H9 (cell line): ENCODE data around the gene PCDHA12. TPM values are rescaled to one million over a fixed set of nuclear protein-coding genes. Genes with fewer than 3 reads are reported as not detected.

ENCODE experiments used
- DNase-seq: peaks from one replicate; pipeline ENCODE4 v3.0.0-alpha.2; 2017
- H2AFZ ChIP-seq: one replicate; pipeline ENCODE4 v1.6.1; 2013; ENCODE audit warnings: mild to moderate bottlenecking, low read length, control low read depth, moderate library complexity
- H2AK5ac ChIP-seq: 2 replicates; pipeline ENCODE4 v1.6.1; 2013; ENCODE audit warnings: low read length, control low read depth, mixed read lengths; ENCODE audit not compliant: insufficient read length
- H2BK120ac ChIP-seq: one replicate; pipeline ENCODE4 v1.6.1; 2013; ENCODE audit warnings: low read depth, mild to moderate bottlenecking, low read length, control low read depth, inconsistent platforms; ENCODE audit not compliant: poor library complexity, severe bottlenecking
- H2BK12ac ChIP-seq: 2 replicates; pipeline ENCODE4 v1.6.1; 2013; ENCODE audit warnings: low read length, control low read depth, mixed read lengths, low read depth; ENCODE audit not compliant: insufficient read length
- H2BK15ac ChIP-seq: 2 replicates; pipeline ENCODE4 v1.6.1; 2013; ENCODE audit warnings: low read depth, low read length, control low read depth
- H2BK20ac ChIP-seq: one replicate; pipeline ENCODE4 v1.6.1; 2013; ENCODE audit warnings: low read depth, mild to moderate bottlenecking, low read length, control low read depth, inconsistent platforms; ENCODE audit not compliant: poor library complexity, severe bottlenecking
- H2BK5ac ChIP-seq: 2 replicates; pipeline ENCODE4 v1.6.1; 2013; ENCODE audit warnings: low read length, control low read depth, mixed read lengths; ENCODE audit not compliant: insufficient read length
- H3K14ac ChIP-seq: 2 replicates; pipeline ENCODE4 v1.6.1; 2013; ENCODE audit warnings: low read length, control low read depth; ENCODE audit not compliant: insufficient read depth
- H3K18ac ChIP-seq: 2 replicates; pipeline ENCODE4 v1.6.1; 2013; ENCODE audit warnings: low read depth, mild to moderate bottlenecking, mixed read lengths, low read length, control low read depth; ENCODE audit not compliant: insufficient read length
- H3K23ac ChIP-seq: 2 replicates; pipeline ENCODE4 v1.6.1; 2013; ENCODE audit warnings: low read length, control low read depth, mixed read lengths, low read depth; ENCODE audit not compliant: insufficient read length
- H3K23me2 ChIP-seq: 2 replicates; pipeline ENCODE4 v1.6.1; 2013; ENCODE audit warnings: low read depth, mild to moderate bottlenecking, mixed read lengths, low read length, control low read depth; ENCODE audit not compliant: insufficient read length, poor library complexity, severe bottlenecking
- H3K27ac ChIP-seq: 2 replicates; pipeline ENCODE4 v1.5.1; 2013; ENCODE audit warnings: low read length, control low read depth, mixed read lengths, low read depth; ENCODE audit not compliant: insufficient read length
- H3K27me3 ChIP-seq: 2 replicates; pipeline ENCODE4 v1.6.1; 2013; ENCODE audit warnings: low read length, control low read depth, inconsistent platforms; ENCODE audit not compliant: insufficient read depth
- H3K4ac ChIP-seq: 2 replicates; pipeline ENCODE4 v1.6.1; 2013; ENCODE audit warnings: low read depth, mild to moderate bottlenecking, control low read depth, inconsistent platforms, low read length, moderate library complexity
- H3K4me1 ChIP-seq: 2 replicates; pipeline ENCODE4 v1.6.1; 2013; ENCODE audit warnings: low read length, control low read depth, inconsistent platforms; ENCODE audit not compliant: insufficient read depth
- H3K4me2 ChIP-seq: 2 replicates; pipeline ENCODE4 v1.6.1; 2013; ENCODE audit warnings: low read length, control low read depth, mixed read lengths; ENCODE audit not compliant: insufficient read length, insufficient read depth
- H3K56ac ChIP-seq: 2 replicates; pipeline ENCODE4 v1.6.1; 2013; ENCODE audit warnings: low read depth, mild to moderate bottlenecking, mixed read lengths, low read length, control low read depth; ENCODE audit not compliant: insufficient read length
- H3K79me1 ChIP-seq: 2 replicates; pipeline ENCODE4 v1.6.1; 2013; ENCODE audit warnings: low read depth, mild to moderate bottlenecking, moderate library complexity, low read length, control low read depth, inconsistent platforms; ENCODE audit not compliant: insufficient read depth, poor library complexity, severe bottlenecking
- H3K79me2 ChIP-seq: 2 replicates; pipeline ENCODE4 v1.6.1; 2013; ENCODE audit warnings: low read length, control low read depth, inconsistent platforms; ENCODE audit not compliant: insufficient read depth
- H3K9ac ChIP-seq: 2 replicates; pipeline ENCODE4 v1.6.1; 2013; ENCODE audit warnings: low read length, control low read depth, mixed read lengths; ENCODE audit not compliant: insufficient read length; ENCODE audit errors: extremely low read depth
- H3K9me3 ChIP-seq: one replicate; pipeline ENCODE4 v1.6.1; 2013; ENCODE audit warnings: low read depth, low read length, inconsistent platforms; ENCODE audit not compliant: control insufficient read depth
- H3T11ph ChIP-seq: one replicate; pipeline ENCODE4 v1.6.1; 2013; ENCODE audit warnings: mild to moderate bottlenecking, low read length, control low read depth, inconsistent platforms
- H4K20me1 ChIP-seq: one replicate; pipeline ENCODE4 v1.6.1; 2013; ENCODE audit not compliant: control insufficient read depth, insufficient read length, insufficient read depth
- H4K5ac ChIP-seq: 2 replicates; pipeline ENCODE4 v1.6.1; 2013; ENCODE audit warnings: low read depth, mild to moderate bottlenecking, mixed read lengths, low read length, control low read depth; ENCODE audit not compliant: insufficient read length
- H4K8ac ChIP-seq: replicated peaks from 2 replicates; pipeline ENCODE4 v1.6.1; 2013; ENCODE audit warnings: low read length, control low read depth, mixed read lengths, low read depth; ENCODE audit not compliant: insufficient read length
- H4K91ac ChIP-seq: 2 replicates; pipeline ENCODE4 v1.6.1; 2013; ENCODE audit warnings: low read depth, mild to moderate bottlenecking, moderate library complexity, mixed read lengths, low read length, control low read depth; ENCODE audit not compliant: insufficient read length
- H3K27ac Mint-ChIP-seq, 3 experiments: 2 replicates in 2 of 3; 3 replicates in 1 of 3; pipeline ENCODE4 v1.8.0; 2020 to 2021; ENCODE audit warnings: mixed read lengths in 3 of 3, mild to moderate bottlenecking in 1 of 3, moderate library complexity in 1 of 3
- H3K27me3 Mint-ChIP-seq: 2 replicates; pipeline ENCODE4 v1.8.0; 2021; ENCODE audit warnings: low read depth, mild to moderate bottlenecking, moderate library complexity, mixed read lengths
- H3K36me3 Mint-ChIP-seq, 3 experiments: 2 replicates in 2 of 3; 3 replicates in 1 of 3; pipeline ENCODE4 v1.8.0; 2020 to 2021; ENCODE audit warnings: low read depth in 3 of 3, mixed read lengths in 3 of 3; ENCODE audit not compliant: insufficient read depth in 1 of 3
- H3K4me1 Mint-ChIP-seq, 2 experiments: 2 replicates each; pipeline ENCODE4 v1.8.0; 2020; ENCODE audit warnings: mixed read lengths in 2 of 2
- H3K4me3 Mint-ChIP-seq, 2 experiments: 2 replicates in 1 of 2; 3 replicates in 1 of 2; pipeline ENCODE4 v1.8.0; 2020 to 2021; ENCODE audit warnings: mild to moderate bottlenecking in 2 of 2, mixed read lengths in 2 of 2, moderate library complexity in 1 of 2
- H3K9me3 Mint-ChIP-seq, 2 experiments: 2 replicates in 1 of 2; 3 replicates in 1 of 2; pipeline ENCODE4 v1.8.0; 2020; ENCODE audit warnings: mild to moderate bottlenecking in 2 of 2, mixed read lengths in 2 of 2, moderate library complexity in 1 of 2
- WGBS: extraction: QIAGEN DNeasy Blood & Tissue Kit; methylation state at CpG from one replicate; pipeline ENCODE4 v1.1.7; 2013; ENCODE audit warnings: missing lambda C conversion rate, low lambda C conversion rate, mixed read lengths; ENCODE audit not compliant: insufficient read length; ENCODE audit errors: extremely low coverage; 5-methylcytosine and 5-hydroxymethylcytosine counted together
- total RNA-seq: library from RNA; stranded (reverse); gene quantifications from 2 replicates; pipeline ENCODE4 v1.2.1, GENCODE V29; 2021
- TF ChIP-seq, protein P1 (sequence below): fragments of 200-600 bp; sonication (generic); conservative IDR thresholded peaks from 3 replicates; pipeline ENCODE4 v1.8.0; 2021; ENCODE audit warnings: antibody characterized with exemption, mild to moderate bottlenecking

The PCDHA12 gene
- total RNA-seq, 1 experiment from 2014 or later, result 7.2 TPM

DNA sequence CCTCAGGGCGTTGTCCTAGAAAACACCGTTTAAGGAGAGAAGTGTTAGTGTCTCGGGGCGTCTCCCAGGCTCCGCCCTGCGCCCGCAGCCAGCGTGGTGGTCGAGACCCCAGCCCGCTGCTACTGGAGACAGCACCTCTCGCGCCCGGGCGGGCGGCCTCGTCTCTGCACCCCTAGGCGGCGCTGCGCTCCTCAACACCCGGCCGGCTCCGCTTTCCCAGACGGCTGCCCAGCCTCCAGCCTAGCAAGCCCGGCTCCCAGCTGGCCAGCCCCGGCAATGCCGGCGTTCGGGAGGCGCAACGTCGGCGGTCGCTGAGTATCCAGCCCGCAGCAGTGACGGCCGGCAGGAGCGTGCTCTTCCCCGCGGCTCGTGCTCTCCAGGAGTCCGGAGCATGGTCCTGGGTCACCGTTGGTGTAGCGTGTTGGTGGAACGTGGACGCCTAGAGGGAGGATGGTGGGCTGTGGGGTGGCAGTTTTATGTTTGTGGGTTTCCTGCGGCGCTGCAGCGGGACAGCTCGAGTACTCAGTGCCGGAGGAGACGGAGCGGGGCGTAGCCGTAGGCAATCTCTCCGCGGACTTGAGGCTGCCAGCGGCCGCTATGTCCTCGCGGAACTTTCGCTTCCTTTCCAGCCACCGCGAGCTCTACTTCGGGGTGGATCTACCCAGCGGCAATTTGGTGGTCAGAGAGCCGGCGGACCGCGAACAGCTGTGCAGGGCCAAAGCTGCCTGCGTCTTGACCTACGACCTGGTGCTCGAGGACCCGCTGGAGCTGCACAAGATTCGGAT is 51.5 kb downstream of the PCDHA12 start:
- peak; percentile 95 for DNase-seq
- Mint-ChIP-seq H3K4me1 (peaks cover 24 to 30% of the 10 kb centered on the region in 2 experiments), H3K36me3 (peaks cover 0 to 5% (median 0%) of the 10 kb centered on the region in 3 experiments; a peak in 1 of 7 replicates), H3K9me3 (no peaks in the 10 kb centered on the region; a peak in 1 of 5 replicates), H3K27ac (peak overlapping the region; percentile 35 to 91 (median 70); a peak in 4 of 7 replicates), H3K27me3 (peaks cover 40% of the 10 kb centered on the region), H3K4me3 (peak overlapping the region; percentile 82 to 89)
- Histone ChIP-seq H3K4ac (no peak overlapping the region), H2BK12ac (no peak overlapping the region), H2AK5ac (no peak overlapping the region), H2BK120ac (no peak overlapping the region), H3K4me2 (peak overlapping the region; percentile 73), H3K79me1 (no peaks in the 10 kb centered on the region), H2BK15ac (no peak overlapping the region), H3K18ac (no peak overlapping the region), H3T11ph (no peak overlapping the region), H4K8ac (no peak overlapping the region), H3K4me1 (no peaks in the 10 kb centered on the region), H3K9me3 (no peaks in the 10 kb centered on the region), H3K23me2 (peaks cover 15% of the 10 kb centered on the region), H4K91ac (no peak overlapping the region), H2BK5ac (no peak overlapping the region), H3K14ac (peak overlapping the region; percentile 63; the same call in 1 of the 2 replicates), H3K79me2 (no peaks in the 10 kb centered on the region), H3K27ac (no peak overlapping the region), H3K23ac (no peak overlapping the region), H2BK20ac (no peak overlapping the region), H4K20me1 (no peaks in the 10 kb centered on the region), H3K27me3 (no peaks in the 10 kb centered on the region; the same call in 1 of the 2 replicates), H4K5ac (no peak overlapping the region), H2AFZ (no peak overlapping the region), H3K56ac (no peak overlapping the region), H3K9ac (peak overlapping the region; percentile 60)
- WGBS, result no CpG with 5 or more reads among the region's 74 CpGs
- TF ChIP-seq, protein P1, sequence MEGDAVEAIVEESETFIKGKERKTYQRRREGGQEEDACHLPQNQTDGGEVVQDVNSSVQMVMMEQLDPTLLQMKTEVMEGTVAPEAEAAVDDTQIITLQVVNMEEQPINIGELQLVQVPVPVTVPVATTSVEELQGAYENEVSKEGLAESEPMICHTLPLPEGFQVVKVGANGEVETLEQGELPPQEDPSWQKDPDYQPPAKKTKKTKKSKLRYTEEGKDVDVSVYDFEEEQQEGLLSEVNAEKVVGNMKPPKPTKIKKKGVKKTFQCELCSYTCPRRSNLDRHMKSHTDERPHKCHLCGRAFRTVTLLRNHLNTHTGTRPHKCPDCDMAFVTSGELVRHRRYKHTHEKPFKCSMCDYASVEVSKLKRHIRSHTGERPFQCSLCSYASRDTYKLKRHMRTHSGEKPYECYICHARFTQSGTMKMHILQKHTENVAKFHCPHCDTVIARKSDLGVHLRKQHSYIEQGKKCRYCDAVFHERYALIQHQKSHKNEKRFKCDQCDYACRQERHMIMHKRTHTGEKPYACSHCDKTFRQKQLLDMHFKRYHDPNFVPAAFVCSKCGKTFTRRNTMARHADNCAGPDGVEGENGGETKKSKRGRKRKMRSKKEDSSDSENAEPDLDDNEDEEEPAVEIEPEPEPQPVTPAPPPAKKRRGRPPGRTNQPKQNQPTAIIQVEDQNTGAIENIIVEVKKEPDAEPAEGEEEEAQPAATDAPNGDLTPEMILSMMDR, result peak; percentile 99
